HUES64 (cell line): ENCODE data around the gene HIC1.

Experiments used
- H3K27ac ChIP-seq: 2 replicates; pipeline ENCODE4 v1.7.0; 2013; ENCODE audit warnings: low read depth, low read length, inconsistent platforms
- H3K27me3 ChIP-seq: 2 replicates; pipeline ENCODE4 v1.6.1; 2013; ENCODE audit warnings: mild to moderate bottlenecking, low read length; ENCODE audit not compliant: insufficient read depth
- H3K36me3 ChIP-seq: 2 replicates; pipeline ENCODE4 v1.6.1; 2013; ENCODE audit warnings: mild to moderate bottlenecking, low read length; ENCODE audit not compliant: insufficient read depth
- H3K4me1 ChIP-seq: 2 replicates; pipeline ENCODE4 v1.6.1; 2013; ENCODE audit warnings: mild to moderate bottlenecking, low read length, moderate library complexity; ENCODE audit not compliant: insufficient read depth
- H3K4me3 ChIP-seq: 2 replicates; pipeline ENCODE4 v1.5.1; 2013; ENCODE audit warnings: mild to moderate bottlenecking, low read length, moderate library complexity
- H3K9ac ChIP-seq: 2 replicates; pipeline ENCODE4 v1.6.1; 2013; ENCODE audit warnings: mild to moderate bottlenecking, low read depth, low read length
- H3K9me3 ChIP-seq: 2 replicates; pipeline ENCODE4 v1.6.1; 2013; ENCODE audit warnings: low read depth, low read length; ENCODE audit not compliant: insufficient read depth
- WGBS: fragments of 150-250, 120-280 bp; methylation state at CpG from one replicate; pipeline ENCODE4 v1.1.7; 2013; ENCODE audit warnings: missing lambda C conversion rate; 5-methylcytosine and 5-hydroxymethylcytosine counted together

HIC1 gene

DNA sequence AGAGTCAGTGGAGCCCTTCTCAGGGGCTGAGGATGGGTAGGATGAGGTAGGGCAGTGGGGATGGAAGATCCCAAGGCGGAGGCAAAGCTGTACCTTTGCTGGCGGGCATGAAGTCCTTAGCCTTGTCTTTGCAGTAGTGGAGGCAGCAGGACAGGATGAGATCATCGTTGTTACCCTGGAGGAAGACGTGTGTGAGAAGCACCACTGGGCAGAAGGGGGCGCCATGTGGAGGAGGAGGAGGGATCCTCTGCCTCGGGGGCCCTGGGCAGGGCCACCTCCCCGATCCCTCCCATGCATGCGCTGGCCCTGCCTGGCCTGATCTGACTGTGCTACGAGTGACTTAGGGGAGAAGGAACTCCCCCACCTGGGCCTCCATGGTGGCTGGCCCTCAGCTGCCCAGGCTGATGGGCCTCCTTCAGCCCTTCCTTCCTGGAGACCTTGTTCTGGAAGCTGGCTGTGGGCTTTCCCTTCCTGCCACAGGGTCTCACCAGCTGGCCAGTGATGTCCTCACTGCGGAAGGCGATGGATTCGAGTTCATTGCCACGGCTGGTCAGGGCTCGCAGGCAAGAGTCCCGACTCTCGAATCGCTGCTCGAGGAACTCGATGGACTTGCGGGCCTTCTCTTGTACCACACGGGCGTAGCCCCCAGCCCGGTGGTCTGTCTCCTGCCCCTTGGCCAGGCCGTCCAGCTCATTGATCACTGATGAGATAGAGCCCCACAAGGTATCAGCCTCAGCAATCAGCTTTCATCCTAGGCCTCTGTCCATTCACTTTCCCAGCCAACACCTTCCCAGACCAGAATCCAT, 10.3 kb downstream of the HIC1 start:
- Histone ChIP-seq H3K27me3 (peaks cover 11% of the 10 kb centered on the region), H3K36me3 (peaks cover 3% of the 10 kb centered on the region; the same call in 1 of the 2 replicates), H3K9me3 (no peaks in the 10 kb centered on the region), H3K9ac (no peak overlapping the region), H3K4me1 (peaks cover 11% of the 10 kb centered on the region), H3K4me3 (no peak overlapping the region), H3K27ac (no peak overlapping the region)
- 83% methylated on average over 24 of the region's 24 CpGs for WGBS

DNA sequence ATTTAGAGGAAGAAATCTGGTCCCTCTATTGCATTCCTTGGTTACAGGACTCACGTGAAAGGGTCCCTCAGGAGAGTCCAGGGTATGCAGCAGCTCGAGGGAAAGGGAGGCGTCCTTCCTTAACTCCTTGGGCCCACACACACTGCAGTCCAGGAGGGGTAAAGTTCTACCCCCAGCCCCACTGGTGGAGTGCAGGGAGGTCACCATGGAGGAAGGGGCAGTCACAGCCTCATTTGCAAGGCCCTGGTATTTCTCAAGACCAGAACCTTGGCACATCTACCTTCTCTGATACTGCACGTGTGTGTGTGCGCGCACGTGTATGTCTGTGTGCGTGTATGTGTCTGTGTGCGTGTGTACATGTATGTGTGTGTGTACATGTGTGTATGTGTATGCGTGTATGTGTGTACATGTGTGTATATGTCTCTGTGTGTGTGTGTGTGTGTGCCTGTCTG, 11.1 kb downstream of the HIC1 start:
- no peak overlapping the region for H3K4me3 ChIP-seq
- no peak overlapping the region for H3K9ac ChIP-seq
- H3K36me3 ChIP-seq, result peaks cover 3% of the 10 kb centered on the region; the same call in 1 of the 2 replicates
- peaks cover 4% of the 10 kb centered on the region; the same call in 1 of the 2 replicates for H3K27me3 ChIP-seq
- no peak overlapping the region for H3K27ac ChIP-seq
- no peaks in the 10 kb centered on the region for H3K9me3 ChIP-seq
- 94% methylated on average over 10 of the region's 10 CpGs for WGBS
- peaks cover 11% of the 10 kb centered on the region for H3K4me1 ChIP-seq

DNA sequence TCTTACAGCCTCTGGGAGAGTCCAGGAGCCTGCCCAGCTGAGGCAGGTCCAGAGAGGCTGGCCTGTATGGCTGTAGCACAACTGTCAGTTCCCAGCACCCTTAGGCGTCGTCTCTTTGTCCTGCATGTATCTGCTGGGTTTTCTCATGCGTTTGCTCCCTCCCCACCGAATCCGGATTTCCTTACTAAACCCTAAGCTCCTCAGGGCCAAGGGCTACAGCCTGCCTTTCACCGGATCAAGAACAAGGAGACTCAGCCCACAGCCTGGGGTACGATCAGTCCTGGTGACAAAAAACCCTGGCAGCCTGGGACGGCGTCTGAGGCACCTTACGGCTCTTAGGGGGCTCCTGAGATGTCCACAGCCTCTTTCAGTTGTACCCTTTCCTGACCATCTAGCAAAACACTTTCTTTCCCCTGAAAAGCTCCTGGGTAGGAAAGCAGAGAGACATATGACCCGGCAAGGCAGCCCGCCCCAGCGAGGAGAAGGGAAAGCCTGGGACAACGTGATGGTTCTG, 12.2 kb downstream of the HIC1 start:
- Histone ChIP-seq H3K36me3 (peaks cover 8% of the 10 kb centered on the region; the same call in 1 of the 2 replicates), H3K9ac (no peak overlapping the region), H3K27ac (no peak overlapping the region), H3K4me3 (no peak overlapping the region), H3K9me3 (no peaks in the 10 kb centered on the region), H3K27me3 (no peaks in the 10 kb centered on the region), H3K4me1 (peaks cover 11% of the 10 kb centered on the region)
- WGBS, result 94% methylated on average over 14 of the region's 14 CpGs

DNA sequence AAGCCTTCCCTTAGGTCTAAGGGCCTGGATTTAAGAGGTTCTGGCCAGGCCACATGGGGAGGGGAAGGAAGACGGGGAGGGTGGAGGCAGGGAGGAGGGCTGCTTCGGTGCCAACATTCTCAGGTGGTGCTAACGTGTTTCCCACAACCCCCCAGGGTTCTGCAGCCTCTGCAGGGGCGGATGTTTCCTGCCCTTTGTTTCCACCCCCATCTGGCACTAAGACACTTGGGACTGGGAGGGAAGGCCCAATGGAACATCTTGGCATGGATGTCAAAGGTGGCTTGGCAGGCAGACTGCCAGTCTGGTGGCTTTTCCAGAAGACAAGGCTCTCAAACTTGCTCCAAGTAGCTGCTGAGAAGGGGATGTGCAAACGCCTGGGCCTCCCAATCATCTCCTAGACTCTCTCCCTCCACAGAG, 12.7 kb downstream of the HIC1 start:
- Histone ChIP-seq H3K27ac (no peak overlapping the region), H3K9ac (no peak overlapping the region), H3K4me1 (peaks cover 11% of the 10 kb centered on the region), H3K9me3 (no peaks in the 10 kb centered on the region), H3K27me3 (no peaks in the 10 kb centered on the region), H3K36me3 (peaks cover 13% of the 10 kb centered on the region; the same call in 1 of the 2 replicates), H3K4me3 (no peak overlapping the region)
- 78% methylated on average over 5 of the region's 5 CpGs for WGBS

DNA sequence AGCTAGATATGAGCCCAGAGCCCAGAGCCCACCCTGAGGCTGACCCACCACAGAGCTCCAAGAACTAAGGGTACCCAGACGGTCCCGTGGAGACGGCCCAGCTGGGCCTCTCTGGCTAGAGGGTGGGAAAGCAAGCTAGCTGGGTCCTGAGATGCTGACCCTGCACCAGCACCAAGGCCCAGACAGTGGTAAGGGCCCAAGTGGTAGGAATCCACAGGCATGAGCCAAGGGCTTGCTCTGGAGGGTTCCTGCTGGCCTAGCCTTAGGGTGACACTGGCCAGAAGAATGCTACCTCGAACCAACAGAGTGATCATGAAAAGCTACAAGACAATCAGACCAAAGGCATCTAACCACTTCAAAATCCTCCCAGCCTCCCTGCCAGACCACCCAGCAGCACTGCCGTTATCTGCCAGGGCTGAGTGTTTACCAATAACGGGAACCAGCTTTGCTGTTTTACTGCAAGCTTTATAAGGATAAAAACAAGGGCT, 13.2 kb downstream of the HIC1 start:
- H3K4me3 ChIP-seq, result no peak overlapping the region
- H3K4me1 ChIP-seq, result peaks cover 7% of the 10 kb centered on the region; the same call in 1 of the 2 replicates
- no peaks in the 10 kb centered on the region for H3K9me3 ChIP-seq
- H3K9ac ChIP-seq, result no peak overlapping the region
- H3K36me3 ChIP-seq, result peaks cover 13% of the 10 kb centered on the region; the same call in 1 of the 2 replicates
- 91% methylated on average over 6 of the region's 6 CpGs for WGBS
- no peak overlapping the region for H3K27ac ChIP-seq
- no peaks in the 10 kb centered on the region for H3K27me3 ChIP-seq

DNA sequence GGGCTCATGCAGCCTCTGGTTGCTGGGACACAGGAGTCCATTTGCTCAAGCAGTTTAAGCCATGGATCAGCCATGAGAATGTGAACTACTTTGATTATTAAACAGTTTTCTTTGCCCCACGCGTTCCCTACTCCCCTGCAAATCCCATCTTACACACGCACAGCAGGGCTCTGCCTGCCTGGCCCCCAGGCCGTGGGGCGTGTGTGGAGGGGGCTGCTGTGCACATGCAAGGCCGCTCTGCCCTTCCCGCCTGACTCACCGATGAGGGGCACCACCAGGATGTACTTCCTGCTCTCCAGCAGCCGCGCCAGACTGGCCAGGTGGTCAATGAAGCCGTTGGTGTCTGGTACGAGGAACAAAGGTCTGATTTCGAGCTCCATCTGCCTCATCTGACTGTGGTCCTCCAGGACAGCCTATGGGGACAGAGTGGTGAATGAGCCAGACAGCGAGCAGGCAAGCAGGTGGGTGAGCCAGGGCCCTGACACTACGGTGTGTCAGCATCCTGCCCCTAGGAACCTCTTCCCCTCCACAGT, 13.7 kb downstream of the HIC1 start:
- WGBS, result 86% methylated on average over 15 of the region's 15 CpGs
- peaks cover 13% of the 10 kb centered on the region; the same call in 1 of the 2 replicates for H3K36me3 ChIP-seq
- H3K9ac ChIP-seq, result no peak overlapping the region

DNA sequence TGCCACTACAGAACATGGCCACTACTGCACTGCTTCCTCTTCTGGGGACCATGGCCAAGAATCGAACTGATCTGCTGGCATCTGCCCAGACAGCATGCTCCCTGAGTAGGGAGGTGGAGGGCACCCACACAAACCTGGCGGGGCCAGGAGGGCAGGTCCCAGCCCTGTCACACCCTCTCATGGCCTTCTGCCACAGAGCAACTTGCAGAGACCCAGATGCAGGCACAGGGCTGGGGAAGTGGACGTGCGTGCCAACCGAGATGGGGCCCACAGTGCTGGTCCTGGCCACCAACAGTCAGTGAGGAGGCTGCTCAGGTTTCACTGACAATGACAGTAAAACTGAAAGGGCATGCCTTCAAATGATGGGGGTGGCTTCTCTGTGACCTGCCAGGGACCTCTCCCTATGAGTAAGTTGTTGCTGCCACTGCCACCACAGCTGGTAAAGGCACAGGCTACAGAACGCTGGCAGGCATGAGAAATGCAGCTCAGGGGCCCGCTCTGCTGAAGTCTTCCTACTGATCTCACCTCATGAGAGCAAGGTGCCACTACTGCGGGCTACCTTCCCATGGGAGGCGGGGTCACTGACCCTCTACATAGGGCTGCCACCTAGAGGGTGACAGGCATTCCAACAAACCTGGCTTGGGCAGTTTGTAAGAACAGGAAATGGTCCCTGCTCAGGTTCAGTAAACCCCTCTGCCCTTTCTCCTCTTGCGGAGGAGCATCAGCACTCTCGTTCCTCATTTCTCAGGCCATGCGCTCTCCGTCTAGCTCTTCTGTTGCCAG, 15.5 kb downstream of the HIC1 start:
- Histone ChIP-seq H3K4me3 (no peak overlapping the region), H3K36me3 (peaks cover 13% of the 10 kb centered on the region; the same call in 1 of the 2 replicates), H3K27me3 (no peaks in the 10 kb centered on the region), H3K9ac (no peak overlapping the region), H3K4me1 (peaks cover 2% of the 10 kb centered on the region; the same call in 1 of the 2 replicates), H3K9me3 (no peaks in the 10 kb centered on the region), H3K27ac (no peak overlapping the region)
- WGBS, result 82% methylated on average over 13 of the region's 13 CpGs

More for the DNA sequence above, 13.7 kb downstream of the HIC1 start:
- Histone ChIP-seq H3K4me1 (peaks cover 2% of the 10 kb centered on the region; the same call in 1 of the 2 replicates), H3K4me3 (no peak overlapping the region), H3K27ac (no peak overlapping the region), H3K9me3 (no peaks in the 10 kb centered on the region), H3K27me3 (no peaks in the 10 kb centered on the region)

DNA sequence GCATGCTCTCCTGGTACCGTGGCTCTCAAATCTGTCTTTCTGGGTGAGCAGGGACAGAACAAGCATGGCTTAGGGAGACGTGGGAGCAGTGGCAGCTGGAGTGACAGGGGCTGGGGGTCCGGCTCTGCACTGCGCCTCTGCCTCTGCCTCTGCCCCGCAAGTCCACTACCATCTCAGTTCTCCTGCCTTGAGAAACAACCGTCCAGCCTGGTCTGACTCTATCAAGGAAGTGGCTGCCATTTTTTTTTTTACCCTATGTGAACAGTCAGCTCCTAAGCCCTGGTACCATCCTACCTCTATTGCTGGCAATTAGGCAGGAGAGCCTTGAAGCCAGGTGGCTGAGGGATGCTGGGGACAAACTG, 16.1 kb downstream of the HIC1 start:
- Histone ChIP-seq H3K27ac (no peak overlapping the region), H3K9me3 (no peaks in the 10 kb centered on the region), H3K27me3 (no peaks in the 10 kb centered on the region), H3K36me3 (peaks cover 13% of the 10 kb centered on the region; the same call in 1 of the 2 replicates), H3K4me3 (no peak overlapping the region), H3K4me1 (peaks cover 5% of the 10 kb centered on the region; the same call in 1 of the 2 replicates), H3K9ac (no peak overlapping the region)
- whole genome bisulfite sequencing, result 93% methylated on average over 6 of the region's 6 CpGs

DNA sequence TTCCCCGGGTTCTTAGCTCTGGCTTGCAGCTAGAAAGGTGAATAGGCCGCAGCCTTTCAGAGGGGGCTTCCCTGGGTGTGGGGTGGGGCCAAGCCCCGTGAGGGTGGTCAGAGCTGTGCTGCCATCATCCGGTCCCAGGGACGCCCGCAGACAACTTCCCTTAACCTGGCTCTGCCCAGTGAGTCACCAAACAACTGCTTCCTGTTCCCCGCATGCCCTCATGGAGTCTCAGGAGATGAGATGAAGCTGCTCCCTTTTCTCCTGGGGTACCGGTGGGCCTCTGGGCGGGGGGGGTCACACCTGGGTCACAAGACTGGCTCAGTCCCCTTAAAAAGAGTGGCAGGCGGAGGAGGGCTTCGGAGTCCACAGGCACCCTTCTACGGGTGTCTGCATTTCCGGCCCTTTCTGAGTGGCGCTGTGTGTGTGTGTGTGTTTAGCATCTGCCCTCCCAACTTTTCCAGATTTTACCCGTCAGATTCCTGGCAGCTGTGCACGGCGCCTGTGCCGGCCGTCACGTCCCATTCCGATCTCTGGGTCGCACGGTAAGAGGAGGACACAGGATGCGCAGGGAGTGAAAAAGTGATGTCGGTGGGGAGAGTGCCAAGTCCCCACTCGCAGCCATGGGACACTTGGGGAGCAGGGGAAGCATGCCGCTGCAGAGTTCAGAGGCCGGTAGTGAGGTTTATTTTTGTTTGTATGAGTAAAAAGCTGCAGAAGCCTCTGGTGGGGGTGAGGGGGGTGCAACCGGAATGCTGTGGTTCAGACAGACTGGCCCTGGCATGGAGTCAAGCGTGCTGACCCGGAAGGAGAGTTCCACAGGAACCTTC, 16.8 kb downstream of the HIC1 start:
- peaks cover 5% of the 10 kb centered on the region; the same call in 1 of the 2 replicates for H3K4me1 ChIP-seq
- no peaks in the 10 kb centered on the region for H3K9me3 ChIP-seq
- 92% methylated on average over 31 of the region's 31 CpGs for WGBS
- no peak overlapping the region for H3K27ac ChIP-seq
- H3K27me3 ChIP-seq, result no peaks in the 10 kb centered on the region
- no peak overlapping the region for H3K4me3 ChIP-seq
- H3K36me3 ChIP-seq, result peaks cover 16% of the 10 kb centered on the region; the same call in 1 of the 2 replicates
- no peak overlapping the region for H3K9ac ChIP-seq

DNA sequence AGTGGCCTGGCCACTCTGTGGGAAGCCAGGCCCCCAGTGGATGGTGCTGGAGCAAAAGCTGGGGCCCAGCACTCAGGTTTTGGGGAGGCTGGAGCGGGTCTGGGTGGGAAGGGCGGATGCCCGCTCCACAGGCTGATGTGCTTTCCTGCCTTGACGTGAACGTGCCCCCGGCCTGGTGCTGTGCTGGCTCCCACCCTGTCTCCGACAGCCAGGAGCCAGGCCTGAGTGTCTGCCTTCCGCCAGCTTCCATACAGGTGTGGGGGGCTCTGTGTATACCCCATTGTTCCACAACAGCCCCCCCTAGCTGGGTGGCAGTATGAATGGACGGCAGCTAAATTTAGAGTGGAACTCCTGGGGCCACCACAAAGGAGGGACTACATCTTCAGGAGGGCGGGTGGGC, 20.0 kb downstream of the HIC1 start:
- no peaks in the 10 kb centered on the region for H3K27me3 ChIP-seq
- H3K4me3 ChIP-seq, result no peak overlapping the region
- no peak overlapping the region for H3K27ac ChIP-seq
- H3K4me1 ChIP-seq, result peaks cover 5% of the 10 kb centered on the region; the same call in 1 of the 2 replicates
- peaks cover 27% of the 10 kb centered on the region for H3K36me3 ChIP-seq
- no peaks in the 10 kb centered on the region for H3K9me3 ChIP-seq
- H3K9ac ChIP-seq, result no peak overlapping the region
- WGBS, result 83% methylated on average over 10 of the region's 10 CpGs
